Lung microvascular endothelial cell (primary cell): Measurements from ENCODE around the gene SLC10A1. TPM values are rescaled to one million over a fixed set of nuclear protein-coding genes. Genes with fewer than 3 reads are reported as not detected.

Source experiments
- DNase-seq, 2 donors: peaks; one replicate each; pipeline versions ENCODE4 v3.0.0 to v3.0.0-alpha.2; 2010; ENCODE audit warnings: low read depth in 2 of 2
- total RNA-seq: library from RNA; depleted of rRNA; stranded (reverse); fragments of >200 nt; gene quantifications from 2 replicates; pipeline ENCODE4 v1.2.1, GENCODE V29; 2014

Gene SLC10A1
- total RNA-seq, 1 donor from 2014 or later: not detected

DNA sequence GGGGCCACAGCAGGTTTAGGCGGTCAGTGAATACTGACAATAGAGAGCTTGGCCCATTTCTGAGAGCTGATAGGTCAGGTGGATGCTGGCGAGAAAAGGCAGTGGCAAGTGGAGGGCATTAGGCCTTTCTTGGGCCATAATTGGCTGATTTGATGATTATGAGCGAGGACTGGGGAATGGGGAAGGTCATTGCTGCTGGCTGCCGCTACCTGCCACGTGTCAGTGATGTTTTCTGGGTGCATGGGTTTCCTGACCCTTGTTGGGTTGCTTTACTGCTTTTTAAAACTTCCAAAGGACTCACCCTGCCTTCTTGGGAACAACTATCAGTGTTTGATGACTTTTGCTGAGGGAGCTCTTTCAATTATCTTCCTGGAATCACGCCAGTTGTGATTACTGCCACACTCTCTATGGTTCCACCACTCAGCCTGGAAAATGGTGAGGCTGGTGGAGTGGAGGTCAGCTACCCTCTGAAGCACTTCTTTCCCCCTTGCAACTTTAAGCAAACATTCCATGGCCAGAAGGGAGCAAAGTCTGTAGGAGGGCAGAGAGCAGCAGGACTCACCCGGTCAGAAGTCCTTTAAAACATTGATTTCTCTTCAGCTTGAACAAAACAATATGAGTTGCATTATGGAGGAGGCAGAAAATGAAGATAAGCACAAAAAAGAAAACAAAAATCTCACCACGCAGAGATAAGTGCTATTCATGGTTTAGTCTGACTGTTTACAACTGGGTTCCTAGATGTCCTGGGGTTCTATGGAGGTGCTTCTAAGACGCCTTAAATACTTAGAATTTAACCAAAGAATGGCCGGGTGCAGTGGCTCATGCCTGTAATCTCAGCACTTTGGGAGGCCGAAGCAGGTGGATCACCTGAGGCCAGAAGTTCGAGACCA, 12.1 kb upstream of the SLC10A1 start:
- DNase-seq: no peak

DNA sequence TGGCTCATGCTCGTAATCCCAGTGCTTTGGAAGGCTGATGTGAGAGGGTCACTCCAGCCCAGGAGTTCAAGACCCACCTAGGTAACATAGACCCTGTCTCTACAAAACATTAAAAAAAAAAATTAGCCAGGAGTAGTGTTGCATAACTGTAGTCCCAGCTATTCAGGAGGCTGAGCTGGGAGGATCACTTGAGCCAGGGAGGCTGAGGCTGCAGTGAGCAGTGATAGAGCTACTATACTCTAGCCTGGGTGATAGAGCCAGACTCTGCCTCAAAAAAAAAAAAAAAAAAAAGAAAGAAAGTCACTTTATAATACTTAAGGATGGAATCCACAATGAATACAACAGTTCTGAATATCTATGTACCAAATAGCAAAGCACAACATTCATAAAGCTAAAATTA, 10.2 kb upstream of the SLC10A1 start:
- DNase-seq: no peak

DNA sequence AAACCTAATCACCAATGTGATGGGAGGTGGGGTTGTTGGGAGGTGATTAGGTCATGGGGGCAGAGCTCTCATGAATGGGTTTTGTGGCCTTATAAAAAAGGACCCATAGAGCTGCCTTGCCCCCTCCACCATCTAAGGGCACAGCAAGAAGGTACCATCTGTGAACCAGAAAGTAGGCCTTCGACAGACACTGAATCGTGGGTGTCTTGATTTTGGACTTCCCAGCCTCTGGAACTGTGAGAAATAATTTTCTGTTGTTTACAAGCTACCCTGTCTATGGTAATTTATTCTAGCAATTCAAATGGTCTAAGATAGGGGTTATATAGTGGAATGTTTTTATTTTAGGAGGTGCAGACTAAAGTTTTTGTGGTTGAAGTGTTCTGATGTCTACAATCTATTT, 7.9 kb upstream of the SLC10A1 start:
- no peak for DNase-seq

DNA sequence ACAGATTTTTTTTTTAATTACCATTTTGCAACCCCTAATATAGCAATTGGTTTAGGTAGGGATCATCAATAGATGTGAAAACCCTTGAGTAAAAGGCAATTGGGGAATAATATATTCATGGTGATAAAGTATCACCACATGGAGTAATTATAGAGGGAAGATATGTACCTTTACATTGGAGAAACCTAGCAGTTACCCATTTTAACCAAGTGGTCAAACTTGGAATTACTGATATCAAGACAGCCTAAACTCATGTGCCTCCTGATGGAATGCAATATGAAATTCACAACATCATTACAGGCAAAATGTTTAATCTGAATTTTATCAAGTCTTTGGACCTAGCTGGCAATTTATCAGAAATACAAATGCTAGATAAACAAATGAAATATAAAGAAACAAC, 6.7 kb upstream of the SLC10A1 start:
- no peak for DNase-seq

DNA sequence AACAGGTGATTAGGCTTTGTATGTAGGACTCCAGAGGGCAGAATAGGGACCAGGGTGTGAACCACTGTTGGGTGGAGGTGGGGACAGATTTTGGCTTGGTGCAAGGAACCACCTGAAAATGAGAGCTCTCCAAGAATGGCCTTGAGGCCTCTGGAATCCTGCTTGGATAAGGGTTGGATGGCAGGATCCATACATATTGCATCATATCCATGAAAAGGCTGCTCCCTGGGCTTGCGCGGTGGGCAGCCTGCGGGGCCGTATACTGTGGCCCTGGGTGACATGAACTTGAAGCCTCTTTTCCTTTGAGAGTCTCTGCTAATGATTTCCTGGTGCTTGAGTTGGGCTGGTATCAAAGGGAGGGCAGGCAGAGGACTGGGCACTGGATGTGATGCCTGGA, 1.3 kb upstream of the SLC10A1 start:
- DNase-seq: no peak

DNA sequence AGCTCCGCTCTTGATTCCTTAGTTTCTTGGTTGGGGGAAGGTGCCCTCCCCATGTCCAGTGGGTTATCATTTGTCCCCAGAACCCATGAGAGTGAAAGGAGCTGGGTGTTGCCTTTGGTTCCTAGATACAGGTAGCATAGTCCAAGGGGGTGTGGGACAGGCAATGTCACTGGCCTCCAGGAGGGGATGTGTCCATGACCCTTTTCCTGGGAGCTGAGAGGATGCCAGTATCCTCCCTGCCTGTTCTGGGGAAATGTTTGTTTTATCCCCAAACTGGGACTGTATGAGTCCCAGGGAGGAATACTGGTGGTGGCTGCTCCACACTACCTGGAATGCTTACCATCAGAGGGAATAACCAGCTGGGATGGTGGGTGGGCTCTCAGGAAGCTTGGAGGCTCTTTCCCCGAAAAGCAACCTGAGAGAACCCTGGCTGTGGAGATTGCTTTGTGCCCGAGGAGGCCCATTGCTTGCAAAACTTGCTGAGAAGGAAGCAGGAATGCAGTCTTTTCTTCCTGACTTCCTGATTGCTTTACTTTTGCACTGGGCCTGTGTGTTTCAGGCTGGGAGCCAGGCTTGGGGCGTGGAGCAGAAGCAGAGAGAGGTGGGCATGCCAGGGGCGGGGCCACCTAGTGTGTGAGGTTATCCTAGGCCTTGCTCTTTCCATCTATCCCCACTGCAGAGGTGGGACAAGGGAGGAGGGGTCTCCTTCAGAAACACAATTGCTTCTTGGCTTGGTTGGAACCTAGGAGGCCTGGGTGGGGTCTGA, 715 bp upstream of the SLC10A1 start:
- DNase-seq: no peak

DNA sequence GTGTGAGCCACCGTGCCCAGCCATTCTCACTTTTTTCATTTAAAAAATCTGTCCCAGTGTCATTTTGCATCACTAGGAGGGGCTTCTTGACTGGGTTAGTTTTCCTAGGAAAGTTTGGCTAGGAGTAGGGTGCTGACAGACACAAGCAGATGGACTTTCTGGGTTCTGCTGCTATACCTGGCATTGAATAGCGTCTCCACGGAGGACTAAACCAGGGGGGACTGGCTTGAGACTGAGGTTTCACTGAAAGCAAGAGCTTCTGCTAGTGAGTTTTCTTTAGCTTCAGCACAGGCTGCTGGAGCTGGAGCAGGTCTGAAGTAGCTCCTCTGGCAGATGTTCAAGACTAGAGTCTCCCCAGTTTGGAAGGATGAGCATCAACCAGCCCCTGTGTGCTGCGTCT, 1.4 kb downstream of the SLC10A1 start:
- DNase-seq: no peak

DNA sequence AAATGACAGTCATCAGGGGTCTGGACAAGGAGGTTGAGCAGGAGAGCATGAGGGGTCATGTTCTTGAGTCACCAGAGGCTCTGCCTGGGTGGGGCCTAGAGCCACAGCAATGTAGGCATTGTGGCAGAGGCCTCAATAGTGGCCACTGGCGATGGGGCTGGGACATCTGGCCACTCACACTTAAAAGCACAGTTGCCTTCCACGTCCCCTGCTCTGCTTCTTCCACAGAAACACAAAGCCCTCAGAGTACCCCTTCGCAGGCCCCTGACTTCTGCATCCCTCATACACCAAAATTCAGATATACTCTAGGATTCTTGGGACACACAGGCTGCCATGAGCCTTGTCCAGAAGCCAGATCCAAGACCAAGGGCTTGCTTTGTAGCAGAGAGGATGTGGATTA, 2.2 kb downstream of the SLC10A1 start:
- no peak for DNase-seq

DNA sequence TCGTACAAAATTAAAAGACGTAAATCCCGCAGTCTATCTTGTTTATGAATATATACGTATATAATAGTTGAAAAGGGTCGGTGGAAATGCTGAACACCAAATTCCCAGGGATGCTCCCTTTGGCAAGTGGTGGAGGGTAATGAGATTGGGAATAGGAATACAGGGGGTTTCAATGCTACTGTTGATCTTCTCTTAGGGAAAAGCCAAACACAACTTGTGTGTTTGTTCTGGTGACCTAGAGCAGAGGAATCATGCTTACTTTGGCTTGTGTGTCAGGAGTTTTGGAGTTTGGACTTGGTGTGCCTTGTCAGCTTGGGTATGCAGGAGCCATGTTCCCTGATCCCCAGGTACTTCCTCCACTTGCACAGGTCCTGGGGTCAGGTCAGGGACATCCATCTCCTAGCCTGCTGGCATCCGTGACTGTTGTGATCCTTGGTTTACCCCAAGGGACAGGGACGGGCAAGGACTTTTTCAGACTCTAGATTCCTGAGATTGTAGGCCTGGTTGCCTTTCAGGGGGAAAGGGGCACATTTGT, 4.1 kb downstream of the SLC10A1 start:
- no peak for DNase-seq

DNA sequence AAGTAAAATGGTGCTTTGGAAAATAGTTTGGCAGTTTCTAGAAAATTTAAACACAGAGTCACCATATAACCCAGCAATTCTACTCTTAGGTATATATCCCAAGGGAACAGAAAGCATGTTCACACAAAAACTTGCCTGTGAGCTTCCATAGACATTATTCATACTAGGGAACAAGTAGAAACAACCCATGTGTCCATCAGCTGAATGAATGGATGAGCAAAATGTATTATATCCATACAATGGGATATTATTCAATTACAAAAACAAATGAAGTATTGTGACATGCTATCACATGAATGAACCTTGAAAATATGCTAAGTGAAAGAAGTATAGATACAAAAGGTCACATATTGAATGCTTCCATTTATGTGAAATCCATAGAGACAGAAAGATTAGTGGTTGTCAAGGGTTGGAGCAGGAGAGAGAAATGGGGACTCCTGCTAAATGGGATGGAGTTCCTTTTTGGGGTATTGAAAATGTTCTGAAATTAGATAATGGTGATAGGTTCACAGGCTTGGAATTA, 7.9 kb downstream of the SLC10A1 start:
- DNase-seq: no peak

DNA sequence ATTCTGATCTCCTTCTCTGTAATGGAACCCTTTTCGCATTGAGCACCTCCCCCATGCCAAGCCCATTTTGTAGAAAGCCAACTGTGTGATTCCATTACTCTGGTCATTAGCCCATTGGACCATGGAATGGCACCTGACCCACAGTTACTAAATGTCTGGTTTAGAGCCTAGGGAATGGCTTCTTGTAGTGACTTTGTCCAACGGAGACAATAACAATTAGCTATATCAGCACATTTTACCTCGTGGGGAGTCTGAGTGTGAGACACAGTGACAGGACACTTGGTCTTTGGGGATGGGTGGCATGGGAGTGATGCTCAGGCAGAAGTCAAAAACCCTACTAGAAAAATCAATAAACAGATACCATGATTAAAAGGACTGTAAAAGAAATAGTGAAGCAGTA, 10.4 kb downstream of the SLC10A1 start:
- no peak for DNase-seq

DNA sequence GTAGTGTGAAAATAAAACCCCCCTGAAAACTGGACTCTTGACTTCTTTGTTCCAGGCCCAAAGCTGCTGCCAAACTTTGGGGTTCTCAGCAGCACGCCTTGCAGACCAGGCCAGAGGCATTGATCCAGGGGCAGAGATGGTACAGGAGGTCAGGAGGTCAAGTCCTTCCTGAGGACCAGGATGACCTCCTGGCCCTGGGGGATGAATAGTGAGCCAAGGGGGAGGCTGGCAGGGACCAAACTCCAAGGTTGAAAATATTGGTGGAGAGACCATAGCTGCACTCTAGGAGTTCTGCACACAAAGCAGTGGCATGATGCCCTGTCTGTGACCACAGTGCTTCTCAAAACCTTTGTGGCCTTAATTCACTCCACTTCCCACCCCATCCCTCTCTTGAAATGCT, 12.1 kb downstream of the SLC10A1 start:
- DNase-seq: no peak

DNA sequence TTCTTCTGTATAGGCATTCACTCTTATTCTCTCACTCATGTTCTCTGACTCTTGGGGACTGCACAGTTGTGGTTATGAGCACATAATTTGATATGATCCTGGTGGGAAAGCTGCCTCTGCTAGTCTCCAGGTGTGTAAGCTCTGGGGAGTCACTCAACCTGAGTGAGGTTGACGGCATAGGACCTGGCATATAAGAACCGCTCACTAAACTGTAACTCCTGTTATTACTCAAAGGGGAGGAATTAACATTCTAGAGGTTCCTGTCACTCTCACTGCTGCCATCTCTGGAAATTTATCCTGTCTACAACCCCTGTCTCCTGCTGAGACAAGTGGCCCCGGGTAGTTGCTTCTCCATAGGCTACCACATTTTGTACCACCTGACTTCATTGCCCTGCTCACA, 16.1 kb downstream of the SLC10A1 start:
- no peak for DNase-seq

DNA sequence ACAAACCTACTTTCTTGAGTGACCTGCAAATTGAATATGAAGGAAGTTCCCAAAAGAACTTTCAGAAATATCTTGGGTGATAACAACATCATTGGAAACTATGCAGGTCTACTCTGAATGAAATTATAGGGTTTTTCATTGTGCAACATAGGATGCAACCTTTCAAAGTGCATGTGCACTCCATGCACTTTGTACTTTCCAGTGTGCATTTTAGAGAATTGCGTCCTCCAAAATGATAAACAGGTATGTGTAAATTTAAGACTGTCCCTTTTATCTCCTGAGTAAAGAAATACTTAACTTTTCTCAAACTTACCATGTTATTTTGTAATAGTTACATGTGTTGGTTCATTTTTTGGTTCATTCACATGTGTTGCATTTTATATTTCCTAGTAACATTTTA, 16.9 kb downstream of the SLC10A1 start:
- no peak for DNase-seq

DNA sequence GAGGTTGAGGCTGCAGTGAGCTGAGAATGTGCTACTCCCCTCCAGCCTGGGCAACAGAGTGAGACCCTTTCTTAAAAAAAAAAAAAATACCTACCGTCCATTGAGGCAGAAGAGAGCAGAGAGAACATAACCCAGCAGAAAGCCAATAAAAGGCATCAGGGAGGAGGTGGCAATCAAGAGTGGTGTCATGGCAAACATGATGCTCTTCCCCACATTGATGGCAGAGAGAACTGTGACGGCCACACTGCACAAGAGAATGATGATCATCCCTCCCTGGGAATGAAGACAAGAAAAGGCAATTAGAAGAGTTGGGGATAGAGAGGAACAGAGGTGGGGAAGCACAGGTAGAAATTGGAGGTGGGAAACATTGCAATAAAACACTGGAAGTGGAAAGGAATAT, 18.0 kb downstream of the SLC10A1 start:
- no peak for DNase-seq

DNA sequence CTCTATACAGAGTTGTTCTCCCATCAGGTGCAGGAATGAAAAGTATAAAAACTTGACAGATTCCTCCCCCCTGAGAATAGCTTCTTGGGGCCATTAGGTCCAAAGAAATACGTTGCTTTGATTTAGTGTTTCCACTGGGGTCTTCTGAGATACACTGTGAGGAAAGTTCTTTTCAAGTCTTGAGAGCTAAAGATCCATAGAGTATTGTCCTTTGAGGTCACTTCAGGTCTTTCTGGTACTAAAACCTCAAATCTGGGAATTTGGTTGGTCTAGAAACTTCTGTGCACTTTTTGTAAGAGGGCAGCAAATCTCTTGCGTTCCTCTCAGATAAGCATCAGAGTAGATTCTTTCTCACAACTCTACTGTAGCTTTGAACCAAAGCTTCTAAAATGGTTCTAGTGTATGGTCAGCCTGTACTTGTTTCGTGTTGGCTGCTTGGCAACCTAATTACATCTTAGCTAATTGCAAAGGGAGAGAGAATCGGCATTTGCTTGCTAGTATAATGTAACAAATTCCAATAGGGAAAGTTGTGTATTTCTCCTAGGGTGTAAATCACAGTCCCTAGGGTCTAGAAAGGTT, 20.1 kb downstream of the SLC10A1 start:
- DNase-seq: no peak

DNA sequence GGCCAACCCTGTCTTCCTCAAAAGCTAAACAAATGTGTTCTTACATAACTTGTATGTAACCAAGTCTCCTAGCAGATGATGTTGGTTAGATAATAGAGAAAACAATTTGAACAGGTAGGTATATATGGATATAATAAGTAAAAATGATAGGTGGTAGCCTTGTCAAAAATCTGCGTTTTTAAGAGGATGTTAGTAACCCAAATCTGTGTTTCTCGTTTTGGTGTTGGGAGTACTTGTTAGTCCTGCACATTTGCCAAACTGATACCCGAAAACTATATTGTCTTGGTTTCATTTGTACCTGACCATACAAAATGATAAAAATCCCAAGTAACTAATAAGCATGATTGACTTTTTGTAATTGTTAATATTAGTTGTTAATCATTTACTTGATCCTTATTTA, 22.0 kb downstream of the SLC10A1 start:
- DNase-seq: no peak

DNA sequence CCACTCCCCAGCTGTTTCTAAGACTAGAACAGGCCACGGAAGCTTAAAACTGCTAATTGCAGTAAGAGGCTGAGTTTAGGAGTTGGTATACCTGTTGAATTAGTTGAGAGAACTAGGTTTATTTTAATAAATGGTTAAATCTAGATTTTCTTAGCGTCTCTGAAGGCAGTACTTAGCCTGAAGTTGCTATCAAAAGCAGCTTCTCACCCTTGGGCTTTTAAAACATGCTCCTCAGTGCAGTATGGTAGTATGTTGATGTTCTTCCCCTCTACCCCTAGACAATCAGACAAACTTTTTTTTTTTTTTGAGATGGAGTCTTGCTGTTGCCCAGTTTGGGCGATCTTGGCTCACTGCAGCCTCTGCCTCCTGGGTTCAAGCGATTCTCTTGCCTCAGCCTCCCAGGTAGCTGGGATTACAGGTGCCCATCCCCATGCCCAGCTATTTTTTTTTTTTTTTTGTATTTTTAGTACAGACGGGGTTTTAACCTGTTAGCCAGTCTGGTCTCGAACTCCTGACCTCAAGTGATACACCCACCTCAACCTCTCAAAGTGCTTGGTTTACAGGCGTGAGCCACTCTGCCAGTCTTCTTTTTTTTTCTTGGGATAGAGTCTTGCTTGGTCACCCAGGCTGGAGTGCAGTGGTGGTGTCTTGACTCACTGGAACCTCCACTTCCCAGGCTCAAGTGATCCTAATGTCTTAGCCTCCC, 23.3 kb downstream of the SLC10A1 start:
- no peak for DNase-seq

DNA sequence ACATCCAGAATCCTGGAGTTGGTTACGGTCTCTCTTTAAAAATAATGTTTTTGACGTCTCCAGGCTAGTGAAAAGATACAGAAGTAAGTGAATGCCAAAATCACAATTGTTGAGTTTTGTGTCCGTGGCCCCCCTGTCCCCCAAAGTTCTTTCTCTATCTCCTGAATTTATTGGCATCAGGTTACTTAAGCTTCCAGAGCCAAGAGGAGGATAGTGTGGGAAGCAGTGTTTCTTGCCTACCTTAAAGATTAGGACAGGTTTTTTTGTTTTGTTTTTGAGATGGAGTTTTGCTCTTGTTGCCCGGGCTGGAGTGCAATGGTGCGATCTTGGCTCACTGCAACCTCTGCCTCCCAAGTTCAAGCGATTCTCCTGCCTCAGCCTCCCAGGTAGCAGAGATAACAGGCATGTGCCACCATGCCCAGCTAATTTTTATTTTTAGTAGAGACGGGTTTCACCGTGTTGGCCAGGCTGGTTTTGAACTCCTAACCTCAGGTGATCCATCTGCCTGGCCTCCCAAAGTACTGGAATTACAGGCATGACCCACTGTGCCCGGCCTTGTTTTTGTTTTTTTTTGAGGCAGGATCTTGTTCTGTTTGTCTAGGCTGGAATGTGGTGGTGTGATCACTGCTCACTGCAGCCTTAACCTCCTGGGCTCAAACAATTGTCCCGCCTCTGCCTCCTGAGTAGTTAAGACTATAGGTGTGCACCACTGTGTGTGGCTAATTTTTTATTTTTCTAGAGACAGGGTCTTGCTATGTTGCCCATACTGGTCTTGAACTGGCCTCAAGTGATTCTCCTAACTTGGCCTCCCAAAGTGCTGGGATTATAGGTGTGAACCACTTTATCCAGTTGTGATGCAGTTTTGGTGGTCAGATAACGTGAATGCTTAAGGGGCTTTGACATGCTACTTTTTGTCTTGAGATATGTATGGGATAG, 24.7 kb downstream of the SLC10A1 start:
- DNase-seq: no peak

DNA sequence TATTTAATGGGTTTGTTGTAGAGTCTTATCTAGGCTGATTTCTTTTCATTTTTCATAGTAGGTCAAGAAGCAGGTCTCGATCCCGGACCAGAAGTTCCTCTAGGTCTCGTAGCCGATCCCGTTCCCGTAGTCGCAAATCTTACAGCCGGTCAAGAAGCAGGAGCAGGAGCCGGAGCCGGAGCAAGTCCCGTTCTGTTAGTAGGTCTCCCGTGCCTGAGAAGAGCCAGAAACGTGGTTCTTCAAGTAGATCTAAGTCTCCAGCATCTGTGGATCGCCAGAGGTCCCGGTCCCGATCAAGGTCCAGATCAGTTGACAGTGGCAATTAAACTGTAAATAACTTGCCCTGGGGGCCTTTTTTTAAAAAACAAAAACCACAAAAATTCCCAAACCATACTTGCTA, 25.9 kb downstream of the SLC10A1 start:
- DNase-seq: no peak
